Skin of body (tissue), 2 donors: ENCODE measurements around the gene POP5. TPM values are rescaled to one million over a fixed set of nuclear protein-coding genes. Genes with fewer than 3 reads are reported as not detected.
"Not testable (repeated sequence)": the region's sequence is repeated elsewhere in the genome, so short reads cannot be mapped to it uniquely, and the experiment has no call there.

Experiments
- DNase-seq: peaks from one replicate; lab custom pipeline; 2025; lab: John Stamatoyannopoulos, UW
- total RNA-seq: library from RNA; depleted of rRNA; stranded (reverse); fragments of >200 nt; gene quantifications from one replicate; pipeline ENCODE4 v1.2.3, GENCODE V29; 2014

POP5 gene
- total RNA-seq = 15.1 TPM

DNA sequence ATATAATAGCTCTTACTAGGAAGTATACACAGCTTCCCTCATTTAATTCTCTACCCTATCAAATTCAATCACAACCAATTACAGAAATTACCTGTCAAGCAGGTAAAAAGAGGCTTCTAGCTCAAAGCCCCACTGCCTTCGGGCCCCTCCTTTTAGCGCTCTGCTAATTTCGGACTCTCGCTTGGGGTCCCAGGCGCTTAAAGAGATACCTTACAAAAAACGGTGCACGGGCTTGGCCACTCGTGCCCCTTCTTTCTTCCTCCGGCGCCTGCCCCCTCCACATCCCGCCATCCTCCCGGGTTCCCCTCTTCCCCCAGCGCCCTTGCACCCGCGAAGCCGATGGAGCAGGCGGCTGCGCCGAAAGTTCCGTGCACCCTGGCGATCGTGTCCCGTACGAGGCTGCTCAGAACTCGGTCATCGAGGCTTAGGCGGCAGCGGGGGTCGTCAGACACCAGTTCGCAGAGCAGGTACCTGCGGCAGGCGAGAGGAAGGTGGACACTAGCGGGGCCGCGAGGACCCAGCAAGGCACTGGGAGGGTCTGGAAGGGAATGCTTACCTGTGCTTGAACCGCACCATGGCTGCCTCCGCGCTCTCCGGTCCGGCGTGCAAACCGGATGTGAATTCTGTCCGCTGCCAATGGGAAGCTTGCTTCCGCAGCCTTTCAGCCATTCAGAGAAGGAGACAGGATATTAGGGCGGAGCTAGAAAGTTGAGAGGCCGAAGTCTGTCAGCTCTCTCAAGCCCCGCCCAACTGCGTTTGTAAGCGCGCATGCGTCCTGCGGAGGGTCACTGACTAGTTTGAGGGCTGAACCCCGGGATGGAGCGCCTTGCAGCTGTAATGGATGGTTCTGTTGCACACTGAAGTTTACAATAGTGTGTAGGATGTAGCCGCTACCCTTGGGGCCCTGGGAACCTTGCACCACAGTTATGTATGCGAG, at the start of gene POP5:
TSS of gene POP5 (minus strand) at position 616 of the 937 bp plus-strand sequence. CDS start at position 576, 40 bp downstream.
- DNase-seq = peak; percentile 92

GRCh38 chr12:120630104-120630892, 49.1 kb upstream of the POP5 start:
- no peak for DNase-seq

DNA sequence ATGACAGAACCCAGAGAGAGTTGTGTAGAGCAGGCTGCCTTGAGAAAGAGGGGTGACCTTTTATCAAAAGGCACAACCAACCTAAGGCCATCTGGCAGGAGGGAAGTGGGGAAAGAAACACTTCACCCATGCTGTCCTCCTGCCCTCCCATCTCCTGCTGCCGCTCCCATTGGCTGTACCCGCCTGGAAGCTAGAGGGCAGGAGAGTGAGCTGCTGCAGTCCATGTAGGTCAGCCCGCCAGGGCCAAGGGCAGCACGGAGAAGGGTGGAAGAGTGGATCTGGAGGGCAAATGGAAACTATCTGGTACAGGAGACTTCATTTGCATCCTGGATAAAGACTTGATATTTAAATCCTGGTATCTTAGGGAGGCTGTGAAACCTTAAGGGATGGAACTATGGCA, 47.7 kb upstream of the POP5 start:
- no peak for DNase-seq

GRCh38 chr12:120625557-120626419, 44.6 kb upstream of the POP5 start:
- DNase-seq = no peak

- DNase-seq = no peak
These were observed 39.4 kb upstream of the POP5 start for GRCh38 chr12:120620624-120621023.

GRCh38 chr12:120618954-120619615, 37.9 kb upstream of the POP5 start:
- no peak for DNase-seq

GRCh38 chr12:120617767-120618166, 36.6 kb upstream of the POP5 start:
- not testable (repeated sequence) for DNase-seq

DNA sequence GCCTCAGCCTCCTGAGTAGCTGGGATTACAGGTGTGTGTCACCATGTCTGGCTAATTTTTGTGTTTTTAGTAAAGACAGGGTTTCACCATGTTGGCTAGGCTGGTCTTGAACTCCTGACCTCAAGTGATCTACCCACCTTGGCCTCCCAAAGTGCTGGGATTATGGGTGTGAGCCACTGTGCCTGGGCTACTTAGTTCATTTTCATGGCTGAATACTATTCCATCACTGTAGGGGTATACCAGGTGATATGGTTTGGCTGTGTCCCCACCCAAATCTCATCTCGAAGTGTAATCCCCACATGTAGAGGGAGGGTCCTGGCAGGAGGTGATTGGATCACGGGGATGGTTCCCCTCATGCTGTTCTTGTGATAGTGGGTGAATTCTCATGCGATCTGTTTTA, 36.0 kb upstream of the POP5 start:
- not testable (repeated sequence) for DNase-seq

DNA sequence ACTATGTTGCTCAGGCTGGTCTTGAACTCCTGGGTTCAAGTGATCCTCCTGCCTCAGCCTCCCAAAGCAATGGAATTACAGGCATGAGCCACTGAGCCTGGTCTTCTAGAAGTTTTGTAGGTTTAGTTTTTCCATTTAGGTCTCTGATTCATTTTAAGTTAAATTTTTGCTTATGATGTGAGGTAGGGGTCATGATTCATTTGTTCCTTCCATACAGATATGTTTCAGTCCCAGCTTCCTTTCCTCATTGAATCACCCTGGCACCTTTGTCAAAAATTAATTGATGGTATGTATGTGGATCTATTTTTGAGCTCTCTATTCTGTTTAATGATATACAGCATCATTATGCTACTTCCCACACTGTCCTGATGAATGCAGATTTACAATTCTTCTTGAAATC, 33.6 kb upstream of the POP5 start:
- DNase-seq = no peak

DNA sequence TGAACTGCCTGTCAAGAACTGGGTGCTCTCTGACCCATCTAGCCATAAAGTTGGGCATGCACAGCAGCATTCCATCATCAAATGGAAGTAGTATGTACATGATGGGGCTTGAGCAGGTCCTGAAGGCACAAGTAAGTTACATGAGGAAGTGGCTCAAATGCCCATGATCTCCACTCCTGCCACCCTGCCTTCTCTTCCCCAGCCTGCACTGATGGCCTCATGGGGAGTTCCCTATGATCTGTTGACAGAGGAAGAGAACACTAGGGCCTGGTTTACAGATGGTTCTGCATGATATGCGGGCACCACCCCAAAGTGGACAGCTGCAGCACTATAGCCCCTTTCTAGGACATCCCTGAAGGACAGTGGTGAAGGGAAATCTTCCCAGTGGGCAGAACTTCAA, 30.3 kb upstream of the POP5 start:
- not testable (repeated sequence) for DNase-seq

DNA sequence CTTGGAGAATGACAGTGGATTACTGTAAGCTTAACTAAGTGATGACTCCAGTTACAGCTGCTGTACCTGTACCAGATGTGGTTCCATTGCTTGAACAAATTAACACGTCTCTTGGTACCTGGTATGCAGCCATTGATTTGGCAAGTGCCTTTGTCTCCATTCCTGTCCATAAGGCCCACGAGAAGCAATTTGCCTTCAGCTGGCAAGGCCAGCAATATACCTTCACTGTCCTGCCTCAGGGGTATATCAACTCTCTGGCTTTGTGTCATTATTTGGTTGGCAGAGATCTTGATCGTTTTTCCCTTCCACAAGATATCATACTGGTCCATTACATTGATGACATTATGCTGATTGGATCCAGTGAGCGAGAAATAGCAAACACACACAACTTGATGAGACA, 29.4 kb upstream of the POP5 start:
- no peak for DNase-seq

- not testable (repeated sequence) for DNase-seq
These were observed 21.2 kb upstream of the POP5 start for GRCh38 chr12:120602416-120602815.

GRCh38 chr12:120599672-120600552, 18.7 kb upstream of the POP5 start:
- no peak for DNase-seq

DNA sequence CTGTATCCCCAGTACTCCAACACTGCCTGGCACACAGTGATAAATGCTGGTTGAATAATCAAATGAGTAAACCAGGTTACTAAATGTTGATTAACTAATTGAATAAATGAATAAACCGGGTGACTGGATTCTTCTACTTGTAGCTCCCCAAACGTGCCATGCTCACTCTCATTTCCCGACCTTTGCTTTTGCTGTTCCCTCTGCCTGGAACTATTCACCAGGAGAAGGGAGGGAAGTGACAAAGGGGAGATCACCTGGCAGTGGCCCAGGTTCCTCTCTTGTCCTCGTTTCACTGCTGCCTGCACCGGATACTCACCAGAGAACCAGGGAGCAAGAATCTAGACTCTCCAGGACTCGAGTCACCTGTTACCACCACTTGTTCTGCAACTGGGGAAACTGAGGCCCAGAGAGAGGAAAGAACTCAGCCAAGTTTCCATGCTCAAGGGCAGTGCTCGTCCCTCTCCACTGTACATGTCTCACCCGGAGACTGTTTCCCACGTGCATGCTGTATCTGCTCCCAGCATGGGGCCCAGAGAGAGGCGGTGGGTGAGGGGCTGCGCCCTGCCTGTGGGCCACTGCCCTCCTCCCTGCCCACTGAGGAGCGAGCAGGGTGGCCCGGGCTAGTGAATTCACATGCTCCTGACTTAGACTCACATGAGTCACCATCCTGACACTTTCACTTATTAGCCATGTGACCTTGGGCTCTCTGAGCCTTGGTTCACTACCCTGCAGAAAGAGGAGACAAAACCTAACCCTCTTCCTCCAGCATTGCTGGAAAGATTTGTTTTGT, 17.7 kb upstream of the POP5 start:
- DNase-seq = no peak

DNA sequence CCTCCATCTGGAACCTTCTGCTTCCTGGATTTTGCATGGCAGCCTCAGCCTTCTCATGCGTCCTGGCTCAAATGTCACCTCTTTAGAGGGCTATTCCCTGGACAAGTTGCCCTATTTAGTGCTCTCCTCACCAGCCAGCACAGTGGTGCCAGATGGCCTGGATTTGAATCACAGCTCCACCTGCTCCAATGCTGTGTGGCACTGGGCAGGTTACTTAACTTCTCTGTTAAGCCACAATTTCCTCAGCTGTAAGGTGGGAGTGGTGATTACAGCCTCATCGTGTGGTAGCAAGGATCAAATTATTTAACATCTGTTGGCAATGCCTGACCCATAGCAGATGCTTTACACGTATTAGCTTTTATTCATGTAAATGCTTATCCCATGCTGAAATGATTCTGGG, 16.7 kb upstream of the POP5 start:
- no peak for DNase-seq

GRCh38 chr12:120596901-120597300, 15.7 kb upstream of the POP5 start:
- DNase-seq = no peak

DNA sequence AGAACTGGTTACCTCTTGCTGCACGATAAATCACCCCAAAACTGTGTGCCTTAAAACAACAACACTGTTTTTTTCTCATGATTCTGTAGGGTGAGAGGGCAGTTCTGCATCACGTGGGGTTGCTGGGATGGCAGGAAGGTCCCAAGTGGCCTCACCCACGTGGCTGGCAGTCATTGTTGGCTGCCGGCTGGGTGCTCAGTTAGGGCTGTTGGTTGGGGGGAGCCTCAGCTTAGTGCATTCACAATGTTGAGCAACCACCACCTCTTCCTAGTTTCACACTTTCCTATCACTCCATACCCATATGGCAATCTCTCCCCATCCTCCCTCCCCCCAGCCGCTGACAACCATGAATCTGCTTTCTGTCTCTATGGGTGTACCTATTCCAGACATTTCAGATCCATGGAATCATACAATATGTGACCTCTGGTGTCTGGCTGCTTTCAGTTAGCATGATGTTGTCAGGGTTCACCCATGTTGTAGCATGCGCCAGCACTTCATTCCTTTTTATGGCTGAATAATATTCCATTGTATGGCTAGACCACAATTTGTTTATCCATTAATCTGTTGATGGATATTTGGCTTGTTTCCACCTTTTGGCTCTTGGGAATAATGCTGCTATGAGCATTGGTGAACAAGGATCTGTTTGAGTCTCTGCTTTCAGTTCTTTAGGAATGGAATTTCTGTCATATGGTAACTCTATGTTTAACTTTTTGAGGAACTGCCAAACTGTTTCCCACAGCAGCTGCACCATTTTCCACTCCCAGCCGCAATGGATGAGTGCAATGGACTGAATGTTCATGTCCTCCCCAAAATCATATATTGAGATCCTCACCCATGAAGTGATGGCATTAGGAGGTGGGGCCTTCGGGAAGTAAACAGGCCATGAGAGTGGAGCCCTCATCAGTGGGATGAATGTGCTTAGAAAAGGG, 11.2 kb upstream of the POP5 start:
- no peak for DNase-seq
